ENCODE results near the gene ETV6. TPM values are rescaled to one million over a fixed set of nuclear protein-coding genes. Genes with fewer than 3 reads are reported as not detected.
A peak's percentile ranks its signal among the peaks of the same experiment; 100 is the strongest.

ETV6 gene
- total RNA-seq, 1 donor from 2014 or later, result 33.4 TPM

GRCh38 chr12:11758510-11759493, 109.3 kb downstream of the ETV6 start:
- Mint-ChIP-seq H3K27ac (ENCODE audit: unreplicated experiment) (peak overlapping the region; percentile 95), H3K27me3 (ENCODE audit: low read depth) (no peaks in the 10 kb centered on the region), H3K4me1 (ENCODE audit: low read depth) (peaks cover 79% of the 10 kb centered on the region), H3K9me3 (ENCODE audit: low read depth) (no peaks in the 10 kb centered on the region), H3K4me3 (ENCODE audit: unreplicated experiment) (no peak overlapping the region), H3K36me3 (ENCODE audit: low read depth) (peaks cover 6% of the 10 kb centered on the region)
- no peak for DNase-seq (ENCODE audit: low spot score)
- TF ChIP-seq CTCF (IDR thresholded peaks at IDR 0.05), result no peak

GRCh38 chr12:11759494-11759878, 110.0 kb downstream of the ETV6 start:
- no peak for TF ChIP-seq CTCF (IDR thresholded peaks at IDR 0.05)
- Mint-ChIP-seq H3K27ac (ENCODE audit: unreplicated experiment) (no peak overlapping the region), H3K27me3 (ENCODE audit: low read depth) (no peaks in the 10 kb centered on the region), H3K4me3 (ENCODE audit: unreplicated experiment) (no peak overlapping the region), H3K4me1 (ENCODE audit: low read depth) (peaks cover 79% of the 10 kb centered on the region), H3K9me3 (ENCODE audit: low read depth) (no peaks in the 10 kb centered on the region), H3K36me3 (ENCODE audit: low read depth) (peaks cover 6% of the 10 kb centered on the region)
- no peak for DNase-seq (ENCODE audit: low spot score)

- Mint-ChIP-seq H3K27me3 (ENCODE audit: low read depth) (no peaks in the 10 kb centered on the region), H3K27ac (ENCODE audit: unreplicated experiment) (no peak overlapping the region), H3K4me1 (ENCODE audit: low read depth) (peaks cover 79% of the 10 kb centered on the region), H3K36me3 (ENCODE audit: low read depth) (peaks cover 6% of the 10 kb centered on the region), H3K4me3 (ENCODE audit: unreplicated experiment) (no peak overlapping the region), H3K9me3 (ENCODE audit: low read depth) (no peaks in the 10 kb centered on the region)
- DNase-seq (ENCODE audit: low spot score), result no peak
- TF ChIP-seq CTCF (IDR thresholded peaks at IDR 0.05), result no peak
Measured at GRCh38 chr12:11759899-11760298, 110.4 kb downstream of the ETV6 start.

GRCh38 chr12:11761869-11762567, 112.5 kb downstream of the ETV6 start:
- no peaks in the 10 kb centered on the region for H3K27me3 Mint-ChIP-seq (ENCODE audit: low read depth)
- H3K4me1 Mint-ChIP-seq (ENCODE audit: low read depth), result peaks cover 80% of the 10 kb centered on the region

More at GRCh38 chr12:11761869-11762567, 112.5 kb downstream of the ETV6 start:
- TF ChIP-seq CTCF (IDR thresholded peaks at IDR 0.05), result no peak
- Mint-ChIP-seq H3K9me3 (ENCODE audit: low read depth) (no peaks in the 10 kb centered on the region), H3K36me3 (ENCODE audit: low read depth) (peaks cover 4% of the 10 kb centered on the region), H3K27ac (ENCODE audit: unreplicated experiment) (peak overlapping the region; percentile 14), H3K4me3 (ENCODE audit: unreplicated experiment) (no peak overlapping the region)
- no peak for DNase-seq (ENCODE audit: low spot score)
